Measurements from ENCODE around the gene TVP23A.

TVP23A gene

GRCh38 chr16:10817963-10818941, at the start of gene TVP23A:
Gene TVP23A, minus strand, starts transcription at chr16:10818794. Its CDS starts 301 bp downstream, at chr16:10818493.
- no peak for DNase-seq (ENCODE audit: low read depth in 3 of 3, low spot score in 1 of 3)

GRCh38 chr16:10868104-10868595, 49.6 kb upstream of the TVP23A start:
- no peak for DNase-seq (ENCODE audit: low read depth in 3 of 3, low spot score in 1 of 3)

- DNase-seq (ENCODE audit: low read depth in 3 of 3, low spot score in 1 of 3) = no peak
Observed at GRCh38 chr16:10867199-10867598, 48.6 kb upstream of the TVP23A start.

- DNase-seq (ENCODE audit: low read depth in 3 of 3, low spot score in 1 of 3) = no peak
Observed at GRCh38 chr16:10865991-10866966, 47.7 kb upstream of the TVP23A start.

GRCh38 chr16:10862438-10862837, 43.8 kb upstream of the TVP23A start:
- no peak for DNase-seq (ENCODE audit: low read depth in 3 of 3, low spot score in 1 of 3)

- no peak for DNase-seq (ENCODE audit: low read depth in 3 of 3, low spot score in 1 of 3)
Observed at GRCh38 chr16:10859658-10860057, 41.1 kb upstream of the TVP23A start.

- DNase-seq (ENCODE audit: low read depth in 3 of 3, low spot score in 1 of 3) = no peak
Observed at GRCh38 chr16:10859020-10859419, 40.4 kb upstream of the TVP23A start.

- no peak for DNase-seq (ENCODE audit: low read depth in 3 of 3, low spot score in 1 of 3)
Observed at GRCh38 chr16:10858203-10858602, 39.6 kb upstream of the TVP23A start.

- DNase-seq (ENCODE audit: low read depth in 3 of 3, low spot score in 1 of 3) = no peak
Observed at GRCh38 chr16:10856042-10856441, 37.4 kb upstream of the TVP23A start.

- DNase-seq (ENCODE audit: low read depth in 3 of 3, low spot score in 1 of 3) = no peak
Observed at GRCh38 chr16:10852948-10853347, 34.4 kb upstream of the TVP23A start.

- no peak for DNase-seq (ENCODE audit: low read depth in 3 of 3, low spot score in 1 of 3)
Observed at GRCh38 chr16:10852286-10852685, 33.7 kb upstream of the TVP23A start.

GRCh38 chr16:10851512-10851911, 32.9 kb upstream of the TVP23A start:
- DNase-seq (ENCODE audit: low read depth in 3 of 3, low spot score in 1 of 3) = no peak

- DNase-seq (ENCODE audit: low read depth in 3 of 3, low spot score in 1 of 3) = no peak
Observed at GRCh38 chr16:10850478-10850850, 31.9 kb upstream of the TVP23A start.

GRCh38 chr16:10849736-10850477, 31.3 kb upstream of the TVP23A start:
- no peak for DNase-seq (ENCODE audit: low read depth in 3 of 3, low spot score in 1 of 3)

- no peak for DNase-seq (ENCODE audit: low read depth in 3 of 3, low spot score in 1 of 3)
Observed at GRCh38 chr16:10847176-10847575, 28.6 kb upstream of the TVP23A start.

- DNase-seq (ENCODE audit: low read depth in 3 of 3, low spot score in 1 of 3) = no peak
Observed at GRCh38 chr16:10846213-10846998, 27.8 kb upstream of the TVP23A start.

GRCh38 chr16:10840703-10841102, 22.1 kb upstream of the TVP23A start:
- no peak for DNase-seq (ENCODE audit: low read depth in 3 of 3, low spot score in 1 of 3)

- DNase-seq (ENCODE audit: low read depth in 3 of 3, low spot score in 1 of 3) = no peak
Observed at GRCh38 chr16:10839279-10839666, 20.7 kb upstream of the TVP23A start.

- no peak for DNase-seq (ENCODE audit: low read depth in 3 of 3, low spot score in 1 of 3)
Observed at GRCh38 chr16:10838621-10839278, 20.2 kb upstream of the TVP23A start.

All from stimulated activated CD4-positive, alpha-beta T cell treated with anti-CD3 and anti-CD28 coated beads, TNF-alpha, amount 100 ng/mL, for 1 hour (primary cell).